Subcutaneous abdominal adipose tissue (tissue), 5 donors: ENCODE data around the gene CHD2.
"Not testable (repeated sequence)": the region's sequence is repeated elsewhere in the genome, so short reads cannot be mapped to it uniquely, and the experiment has no call there.

Experiments used
- H3K27ac ChIP-seq: one replicate; pipeline ENCODE4 v1.7.0; 2013; ENCODE audit warnings: low read depth, mild to moderate bottlenecking, inconsistent platforms, low read length, moderate library complexity
- H3K27me3 ChIP-seq, 5 donors: one replicate each; pipeline ENCODE4 v1.7.0; 2013; ENCODE audit warnings: low read length in 5 of 5, inconsistent platforms in 1 of 5; ENCODE audit not compliant: control insufficient read depth in 5 of 5, insufficient read depth in 4 of 5
- H3K36me3 ChIP-seq, 5 donors: one replicate each; pipeline ENCODE4 v1.7.0; 2013; ENCODE audit warnings: low read length in 5 of 5; ENCODE audit not compliant: control insufficient read depth in 5 of 5, insufficient read depth in 5 of 5
- H3K4me1 ChIP-seq, 5 donors: one replicate each; pipeline ENCODE4 v1.7.0; 2013; ENCODE audit warnings: low read length in 5 of 5, mild to moderate bottlenecking in 3 of 5, moderate library complexity in 1 of 5; ENCODE audit not compliant: control insufficient read depth in 5 of 5, insufficient read depth in 5 of 5
- H3K4me3 ChIP-seq, 5 donors: one replicate each; pipeline ENCODE4 v1.7.0; 2013; ENCODE audit warnings: low read length in 5 of 5, low read depth in 1 of 5
- H3K9ac ChIP-seq, 5 donors: one replicate each; pipeline ENCODE4 v1.7.0; 2013; ENCODE audit warnings: low read length in 5 of 5, mild to moderate bottlenecking in 4 of 5, moderate library complexity in 3 of 5
- H3K9me3 ChIP-seq, 5 donors: one replicate each; pipeline ENCODE4 v1.7.0; 2013; ENCODE audit warnings: low read length in 5 of 5; ENCODE audit not compliant: control insufficient read depth in 5 of 5
- donor health status: healthy.
- donor health status: healthy.
- donor health status: healthy.
- donor health status: healthy.
- donor health status: healthy.

Gene CHD2

GRCh38 chr15:92899948-92900730 lies at the start of gene CHD2:
Gene CHD2 (plus strand): TSS chr15:92900324. CDS start chr15:92901238, 914 bp downstream.
- Histone ChIP-seq H3K36me3 (peaks cover 7 to 18% (median 8%) of the 10 kb centered on the region in 5 donors), H3K4me3 (peak within 1 kb of the TSS; percentile 72 to 94 (median 88)), H3K9ac (peak within 1 kb of the TSS; percentile 86 to 99 (median 95)), H3K27ac (peak within 1 kb of the TSS; percentile 100), H3K4me1 (peaks cover 0 to 37% (median 28%) of the 10 kb centered on the region in 5 donors), H3K9me3 (no peaks in the 10 kb centered on the region), H3K27me3 (no peaks in the 10 kb centered on the region)

GRCh38 chr15:92853222-92853621 lies 46.9 kb upstream of the CHD2 start:
- H3K4me1 ChIP-seq: peaks cover 0 to 5% (median 0%) of the 10 kb centered on the region in 5 donors
- no peaks in the 10 kb centered on the region for H3K27me3 ChIP-seq
- no peak overlapping the region for H3K4me3 ChIP-seq

GRCh38 chr15:92861742-92862141 lies 38.4 kb upstream of the CHD2 start:
- no peaks in the 10 kb centered on the region for H3K4me1 ChIP-seq
- no peaks in the 10 kb centered on the region for H3K27me3 ChIP-seq
- H3K9me3 ChIP-seq: peaks cover 0 to 10% (median 4%) of the 10 kb centered on the region in 5 donors
- no peak overlapping the region for H3K27ac ChIP-seq
- no peaks in the 10 kb centered on the region for H3K36me3 ChIP-seq
- no peak overlapping the region for H3K4me3 ChIP-seq
- H3K9ac ChIP-seq: no peak overlapping the region

More at GRCh38 chr15:92853222-92853621, 46.9 kb upstream of the CHD2 start:
- Histone ChIP-seq H3K9ac (no peak overlapping the region), H3K27ac (no peak overlapping the region), H3K36me3 (no peaks in the 10 kb centered on the region), H3K9me3 (no peaks in the 10 kb centered on the region)

DNA sequence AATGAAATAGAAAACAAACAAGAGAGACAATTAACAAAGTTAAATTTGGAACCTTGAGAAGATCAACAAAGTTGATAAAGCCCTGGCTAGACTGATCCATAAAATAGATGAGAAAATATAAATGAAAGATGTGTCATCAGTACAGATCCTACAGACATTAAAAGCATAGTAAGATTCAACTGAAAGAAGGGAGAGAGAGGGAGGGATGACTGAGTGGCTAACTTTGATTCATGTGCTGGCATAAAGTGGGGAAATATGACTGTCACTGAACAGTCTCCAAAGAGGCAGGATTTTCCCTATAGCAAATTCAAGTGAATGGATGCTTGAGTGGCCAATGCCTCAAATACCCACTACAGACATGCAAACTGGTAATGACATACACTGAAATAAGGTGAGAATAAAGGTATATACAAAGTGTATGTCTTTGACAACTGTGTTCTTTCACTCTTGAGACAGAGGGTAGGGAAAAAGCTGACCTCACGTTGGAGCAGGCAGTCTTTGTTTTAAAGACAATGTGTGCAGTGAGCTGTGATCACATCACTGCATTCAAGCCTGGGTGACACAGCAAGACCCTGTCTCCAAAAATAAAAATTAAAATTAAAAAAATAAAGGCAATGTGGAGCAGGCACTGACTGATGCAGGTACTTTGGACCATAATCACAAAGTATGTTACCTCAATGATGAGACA lies 35.9 kb upstream of the CHD2 start:
- Histone ChIP-seq H3K9me3 (peaks cover 0 to 10% (median 4%) of the 10 kb centered on the region in 5 donors), H3K4me3 (no peak overlapping the region), H3K4me1 (peaks cover 0 to 5% (median 4%) of the 10 kb centered on the region in 5 donors), H3K36me3 (no peaks in the 10 kb centered on the region), H3K9ac (no peak overlapping the region), H3K27ac (no peak overlapping the region), H3K27me3 (no peaks in the 10 kb centered on the region)

GRCh38 chr15:92869263-92869940 lies 30.7 kb upstream of the CHD2 start:
- H3K27ac ChIP-seq: no peak overlapping the region
- peaks cover 0 to 5% (median under 1%) of the 10 kb centered on the region in 5 donors for H3K9me3 ChIP-seq
- H3K36me3 ChIP-seq: no peaks in the 10 kb centered on the region
- peaks cover 0 to 12% (median 4%) of the 10 kb centered on the region in 5 donors for H3K4me1 ChIP-seq
- no peaks in the 10 kb centered on the region for H3K27me3 ChIP-seq
- H3K4me3 ChIP-seq: no peak overlapping the region
- no peak overlapping the region for H3K9ac ChIP-seq

DNA sequence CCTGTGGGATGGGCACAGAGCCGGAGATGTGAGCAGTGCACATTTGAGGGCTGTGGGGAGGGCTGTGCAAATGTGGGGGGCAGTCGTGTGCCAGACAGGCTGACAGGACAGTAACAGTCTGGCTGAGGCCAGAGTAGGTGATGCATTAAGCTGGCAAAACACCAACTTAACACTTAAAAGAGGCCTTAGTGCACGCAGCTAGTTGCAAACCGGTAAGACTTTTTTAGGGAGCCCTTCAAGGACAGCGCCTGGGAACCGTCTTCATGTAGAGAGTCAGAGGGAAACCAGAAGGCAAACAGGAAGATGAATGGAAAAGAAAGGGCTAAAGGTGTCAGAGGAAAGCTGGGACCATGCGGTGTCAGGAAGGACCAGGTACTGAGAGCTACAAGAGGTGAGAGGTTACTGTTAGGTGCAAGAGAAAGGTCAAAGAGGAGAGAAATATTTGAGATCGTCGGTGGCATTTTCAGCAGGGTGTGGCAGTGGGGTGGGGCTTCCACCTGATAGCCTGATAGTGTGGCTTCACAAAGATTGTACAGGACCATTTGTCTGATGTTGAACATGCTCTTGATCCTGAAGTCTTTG lies 30.0 kb upstream of the CHD2 start:
- H3K9me3 ChIP-seq: no peaks in the 10 kb centered on the region
- H3K27me3 ChIP-seq: no peaks in the 10 kb centered on the region
- no peak overlapping the region for H3K9ac ChIP-seq
- H3K36me3 ChIP-seq: no peaks in the 10 kb centered on the region
- no peak overlapping the region for H3K4me3 ChIP-seq
- no peak overlapping the region for H3K27ac ChIP-seq
- H3K4me1 ChIP-seq: peaks cover 0 to 12% (median 4%) of the 10 kb centered on the region in 5 donors

- not testable (repeated sequence) for H3K27me3 ChIP-seq, H3K9ac ChIP-seq, H3K4me3 ChIP-seq, H3K27ac ChIP-seq, H3K9me3 ChIP-seq, H3K36me3 ChIP-seq
- peaks cover 0 to 12% (median 4%) of the 10 kb centered on the region in 5 donors for H3K4me1 ChIP-seq
Observed at GRCh38 chr15:92872967-92873366, 27.2 kb upstream of the CHD2 start.

DNA sequence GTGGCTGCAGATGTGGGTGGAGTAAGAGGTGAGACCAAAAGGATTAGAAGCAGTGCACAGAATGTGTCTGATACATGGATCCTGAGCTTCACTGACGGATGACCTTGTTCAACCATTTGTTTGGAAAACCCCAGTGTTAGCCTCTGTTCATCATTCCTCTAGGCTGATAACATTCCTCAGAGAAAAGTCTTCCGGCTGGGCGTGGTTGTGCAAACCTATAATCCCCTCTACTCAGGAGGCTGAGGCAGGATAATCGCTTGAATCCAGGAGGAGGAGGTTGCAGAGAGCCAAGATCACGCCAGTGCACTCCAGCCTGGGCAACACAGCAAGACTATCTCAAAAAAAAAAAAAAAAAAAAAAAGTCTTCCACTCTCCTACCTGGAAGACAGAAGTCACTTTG lies 23.1 kb upstream of the CHD2 start:
- no peak overlapping the region for H3K27ac ChIP-seq

GRCh38 chr15:92877416-92877815 lies 22.7 kb upstream of the CHD2 start:
- Histone ChIP-seq H3K27ac (no peak overlapping the region), H3K9me3 (no peaks in the 10 kb centered on the region), H3K4me1 (peaks cover 3 to 13% (median 10%) of the 10 kb centered on the region in 5 donors), H3K9ac (no peak overlapping the region), H3K4me3 (no peak overlapping the region), H3K27me3 (no peaks in the 10 kb centered on the region), H3K36me3 (no peaks in the 10 kb centered on the region)

More for the DNA sequence above, 23.1 kb upstream of the CHD2 start:
- no peaks in the 10 kb centered on the region for H3K27me3 ChIP-seq
- no peaks in the 10 kb centered on the region for H3K9me3 ChIP-seq
- H3K4me3 ChIP-seq: no peak overlapping the region
- H3K9ac ChIP-seq: no peak overlapping the region
- no peaks in the 10 kb centered on the region for H3K36me3 ChIP-seq
- H3K4me1 ChIP-seq: peaks cover 3 to 11% (median 8%) of the 10 kb centered on the region in 5 donors
